NK-92 (cell line): ENCODE measurements around the gene PKP3.
"Not testable (repeated sequence)": the region's sequence is repeated elsewhere in the genome, so short reads cannot be mapped to it uniquely, and the experiment has no call there.

Experiments used
- DNase-seq: peaks from one replicate; lab custom pipeline; 2025; ENCODE audit not compliant: unreplicated experiment; lab: John Stamatoyannopoulos, UW

PKP3 gene

DNA sequence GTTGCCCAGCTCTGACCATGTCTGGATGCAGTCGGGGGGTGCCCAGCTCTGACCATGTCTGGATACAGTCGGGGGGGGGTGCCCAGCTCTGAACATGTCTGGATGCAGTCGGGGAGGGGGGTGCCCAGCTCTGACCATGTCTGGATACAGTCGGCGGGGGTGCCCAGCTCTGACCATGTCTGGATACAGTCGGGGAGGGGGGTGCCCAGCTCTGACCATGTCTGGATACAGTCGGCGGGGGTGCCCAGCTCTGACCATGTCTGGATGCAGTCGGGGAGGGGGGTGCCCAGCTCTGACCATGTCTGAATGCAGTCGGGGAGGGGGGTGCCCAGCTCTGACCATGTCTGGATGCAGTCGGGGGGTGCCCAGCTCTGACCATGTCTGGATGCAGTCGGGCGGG lies 16.7 kb downstream of the PKP3 start:
- not testable (repeated sequence) for DNase-seq

DNA sequence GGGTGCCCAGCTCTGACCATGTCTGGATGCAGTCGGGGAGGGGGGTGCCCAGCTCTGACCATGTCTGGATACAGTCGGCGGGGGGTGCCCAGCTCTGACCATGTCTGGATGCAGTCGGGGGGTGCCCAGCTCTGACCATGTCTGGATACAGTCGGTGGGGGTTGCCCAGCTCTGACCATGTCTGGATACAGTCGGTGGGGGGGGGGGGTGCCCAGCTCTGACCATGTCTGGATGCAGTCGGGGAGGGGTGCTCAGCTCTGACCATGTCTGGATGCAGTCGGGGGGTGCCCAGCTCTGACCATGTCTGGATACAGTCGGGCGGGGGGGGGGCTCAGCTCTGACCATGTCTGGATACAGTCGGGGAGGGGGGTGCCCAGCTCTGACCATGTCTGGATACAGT lies 17.5 kb downstream of the PKP3 start:
- DNase-seq = not testable (repeated sequence)

DNA sequence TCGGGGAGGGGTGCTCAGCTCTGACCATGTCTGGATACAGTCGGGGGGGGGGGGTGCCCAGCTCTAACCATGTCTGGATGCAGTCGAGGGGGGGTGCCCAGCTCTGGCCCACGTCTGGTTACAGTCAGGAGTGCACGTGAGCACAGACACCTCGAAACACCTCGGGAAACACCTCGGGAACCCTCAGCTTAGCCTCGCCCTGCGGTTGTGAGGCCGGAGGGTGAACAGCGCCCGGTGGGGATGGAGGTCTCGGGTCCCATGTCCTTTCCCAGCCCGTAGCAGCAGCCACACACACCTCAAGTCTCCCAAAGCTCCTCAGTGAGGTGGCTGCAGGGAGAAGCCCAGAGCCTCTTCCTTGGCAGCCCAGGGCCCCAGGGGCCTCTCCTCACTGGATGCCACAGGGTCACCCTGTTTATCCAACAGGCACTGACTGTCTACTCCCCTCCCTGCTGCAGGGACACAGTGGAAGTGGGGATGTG lies 18.7 kb downstream of the PKP3 start:
- DNase-seq = no peak

DNA sequence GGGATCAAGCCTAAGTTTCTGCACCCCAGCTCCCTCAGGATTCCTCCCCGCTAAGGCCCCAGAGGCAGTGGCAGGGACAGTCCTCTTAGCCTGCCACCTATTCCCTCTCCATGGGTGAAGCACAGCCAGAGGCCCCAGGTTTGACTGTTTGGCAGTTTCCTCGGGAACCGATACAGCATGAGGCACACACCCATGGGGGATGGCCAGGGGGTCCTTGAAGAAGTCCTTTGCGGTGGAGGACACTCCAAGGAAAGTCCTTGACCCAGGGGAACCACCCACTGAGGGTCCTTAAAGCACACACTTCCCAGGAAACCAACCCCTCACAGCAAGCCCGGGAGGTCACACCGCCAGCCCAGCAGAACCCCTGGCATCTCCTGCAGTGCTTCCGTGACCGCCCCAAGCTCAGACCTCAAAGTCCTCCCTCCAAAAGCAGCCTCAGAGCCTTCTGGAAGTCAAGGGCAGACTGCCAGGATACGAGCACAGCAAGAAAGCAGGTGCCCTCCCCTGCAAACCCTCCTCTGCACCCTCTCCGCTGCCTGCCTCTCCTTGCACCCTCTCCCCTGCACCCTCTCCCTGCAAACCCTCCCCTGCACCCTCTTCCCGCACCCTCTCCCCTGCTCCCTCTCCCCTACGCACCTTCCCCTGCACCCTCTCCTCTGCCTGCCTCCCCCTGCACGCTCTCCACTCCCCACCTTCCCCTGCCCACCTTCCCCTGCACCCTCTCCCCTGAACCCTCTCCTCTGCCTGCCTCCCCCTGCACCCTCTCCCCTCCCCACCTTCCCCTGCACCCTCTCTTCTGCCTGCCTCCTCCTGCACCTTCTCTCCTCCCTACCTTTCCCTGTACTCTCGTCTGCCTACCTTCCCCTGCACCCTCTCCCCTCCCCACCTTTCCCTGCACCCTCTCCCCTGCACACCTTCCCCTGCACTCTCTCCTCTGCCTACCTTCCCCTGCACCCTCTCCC lies 19.4 kb downstream of the PKP3 start:
- DNase-seq = no peak

DNA sequence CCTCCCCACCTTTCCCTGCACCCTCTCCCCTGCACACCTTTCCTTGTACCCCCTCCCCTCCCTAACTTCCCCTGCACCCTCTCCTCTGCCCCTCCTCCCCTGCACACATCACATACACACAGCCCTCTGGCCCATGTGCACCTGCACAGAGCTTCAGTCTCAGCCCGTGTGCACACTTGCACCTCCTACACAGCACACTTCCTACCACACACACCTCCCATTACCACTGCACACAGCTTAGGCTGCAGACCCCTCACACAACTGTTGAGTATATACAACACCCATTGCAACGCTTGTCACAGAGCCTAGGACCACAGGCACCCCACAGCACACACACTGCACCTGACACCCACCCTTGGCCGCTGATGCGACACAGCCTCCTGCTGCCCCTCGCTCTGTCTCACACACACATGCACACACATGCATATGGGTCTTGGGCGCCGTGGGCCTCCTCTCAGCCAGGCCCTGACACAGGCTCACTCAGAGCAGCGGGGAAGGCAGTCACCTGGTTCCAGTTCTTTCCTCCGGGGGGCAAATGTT lies 20.4 kb downstream of the PKP3 start:
- no peak for DNase-seq

DNA sequence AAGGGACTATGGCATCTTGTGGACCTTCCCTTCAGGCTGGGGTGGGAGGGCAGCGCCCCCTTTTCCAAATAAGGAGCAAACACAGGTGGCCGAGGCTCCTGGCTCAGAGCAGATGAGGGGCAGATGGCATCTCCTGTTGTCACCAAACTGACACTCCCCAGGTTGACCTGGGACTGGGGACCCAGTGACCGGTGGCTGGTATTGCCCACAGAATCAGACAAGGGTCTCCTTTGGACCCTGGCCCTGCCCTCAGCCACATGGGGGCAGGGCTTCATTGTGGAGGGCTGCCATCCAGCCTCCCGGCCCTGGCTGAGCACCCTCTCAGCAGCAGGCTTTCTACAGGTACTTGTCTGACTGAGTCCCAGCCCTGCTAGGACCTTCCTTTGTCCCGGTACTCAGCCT lies 21.6 kb downstream of the PKP3 start:
- no peak for DNase-seq

DNA sequence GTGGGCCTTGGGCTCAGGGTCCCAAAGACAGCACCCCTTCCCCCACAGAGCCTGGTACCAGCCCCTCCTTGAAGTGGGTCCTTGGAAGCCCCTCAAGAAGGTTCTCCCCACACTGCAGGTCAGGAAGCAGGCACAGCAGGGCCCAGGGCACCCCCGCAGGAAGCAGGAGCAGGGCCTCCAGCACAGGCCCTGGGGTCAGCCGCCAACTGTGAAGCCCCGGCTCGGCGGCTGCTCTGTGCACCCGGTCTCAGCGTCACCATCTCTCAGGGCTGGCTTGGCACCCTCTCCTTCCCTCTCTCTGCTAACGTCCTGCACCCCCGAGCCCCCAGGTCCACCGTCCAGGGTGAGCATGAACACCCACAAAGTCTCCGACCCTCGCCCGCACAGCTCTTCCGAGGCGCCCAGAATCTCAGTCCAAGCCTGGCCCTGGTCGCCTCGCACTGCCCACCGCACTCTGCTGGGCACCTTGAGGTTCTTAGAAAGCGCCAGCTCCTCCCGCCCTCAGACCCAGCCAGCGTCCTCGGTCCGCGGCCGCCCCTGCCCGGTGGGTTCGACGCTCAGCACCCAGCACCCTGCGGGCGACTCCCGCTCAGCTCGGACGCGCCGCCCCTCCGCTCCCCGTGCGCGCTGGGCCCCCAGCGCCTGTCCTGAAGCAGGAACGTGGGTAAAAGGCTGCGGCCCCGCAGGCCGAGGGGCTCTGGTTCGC lies 22.2 kb downstream of the PKP3 start:
- no peak for DNase-seq

DNA sequence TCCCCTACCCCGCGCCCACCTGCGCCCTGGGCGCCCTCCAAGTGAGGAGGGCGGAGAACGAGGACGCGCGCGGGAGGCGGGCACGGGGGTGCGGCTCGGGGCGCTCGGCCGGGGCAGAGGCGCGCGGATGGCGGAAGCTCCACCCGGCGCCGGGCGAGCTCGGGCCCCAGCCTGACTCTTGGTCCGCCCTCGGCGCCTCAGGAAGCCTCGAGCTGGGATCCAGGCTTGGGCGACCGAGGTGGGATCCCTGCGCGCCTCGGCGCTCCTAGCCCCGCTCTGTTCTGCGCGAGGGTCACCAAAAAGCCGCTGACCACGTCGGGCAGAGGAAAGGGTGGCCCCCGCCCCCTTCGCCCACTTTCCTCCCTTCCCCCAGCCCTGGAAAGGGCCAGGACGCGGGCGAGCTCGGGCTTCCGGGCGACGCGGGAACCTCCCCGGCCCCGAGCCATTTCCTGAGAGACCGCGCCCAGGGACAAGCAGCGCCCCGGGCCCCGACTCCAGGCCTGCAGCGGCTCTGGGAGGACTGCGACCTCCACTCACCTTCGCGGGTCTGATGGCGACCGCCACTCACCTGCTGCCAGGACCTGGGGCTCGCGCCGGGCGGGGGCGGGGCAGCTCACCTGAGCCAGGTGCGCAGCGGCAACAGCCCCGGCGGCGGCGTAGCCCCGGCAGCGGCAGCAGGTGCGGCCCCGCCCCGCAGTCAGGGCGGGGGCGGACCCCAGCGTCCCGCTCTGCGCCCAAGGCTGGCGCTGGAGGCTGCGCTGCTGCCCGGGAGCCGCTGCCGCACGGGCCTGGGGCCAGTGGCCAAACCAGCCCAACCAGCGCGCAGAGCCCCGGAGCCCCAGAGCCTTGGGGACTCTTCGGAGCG lies 23.0 kb downstream of the PKP3 start:
- DNase-seq = no peak

DNA sequence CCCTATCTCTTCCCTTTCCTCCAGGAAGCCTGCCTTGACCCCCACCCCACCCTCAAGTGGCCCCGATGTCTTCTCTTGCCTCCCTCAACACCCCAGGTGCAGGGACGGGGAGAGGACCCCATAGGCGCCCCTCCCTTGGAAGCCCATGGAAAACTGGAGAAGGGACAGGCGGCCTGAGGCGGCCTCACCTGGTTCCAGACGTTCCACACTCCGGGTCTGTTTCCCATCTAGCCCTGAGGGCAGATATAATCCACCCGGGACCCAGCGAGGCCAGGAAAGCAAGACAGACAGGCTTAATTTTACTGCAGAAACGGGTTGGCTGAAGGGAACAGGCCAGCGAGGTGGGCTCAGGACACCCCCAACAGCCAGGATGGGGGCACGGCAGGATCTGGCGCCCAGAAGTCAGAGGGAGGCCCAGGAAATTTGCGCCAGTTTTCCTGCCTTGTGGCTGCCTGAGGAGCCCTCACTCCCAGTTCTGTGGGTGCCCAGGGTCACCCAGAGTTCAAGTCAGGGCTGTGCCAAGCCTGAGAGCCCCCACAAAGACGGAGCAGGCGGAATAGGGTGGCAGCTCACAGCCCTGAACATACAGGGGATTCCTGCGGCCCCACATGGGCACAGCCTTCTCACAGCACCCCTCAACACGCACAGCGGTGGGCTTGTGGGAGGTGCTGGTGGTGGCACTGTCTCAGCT lies 23.8 kb downstream of the PKP3 start:
- no peak for DNase-seq

DNA sequence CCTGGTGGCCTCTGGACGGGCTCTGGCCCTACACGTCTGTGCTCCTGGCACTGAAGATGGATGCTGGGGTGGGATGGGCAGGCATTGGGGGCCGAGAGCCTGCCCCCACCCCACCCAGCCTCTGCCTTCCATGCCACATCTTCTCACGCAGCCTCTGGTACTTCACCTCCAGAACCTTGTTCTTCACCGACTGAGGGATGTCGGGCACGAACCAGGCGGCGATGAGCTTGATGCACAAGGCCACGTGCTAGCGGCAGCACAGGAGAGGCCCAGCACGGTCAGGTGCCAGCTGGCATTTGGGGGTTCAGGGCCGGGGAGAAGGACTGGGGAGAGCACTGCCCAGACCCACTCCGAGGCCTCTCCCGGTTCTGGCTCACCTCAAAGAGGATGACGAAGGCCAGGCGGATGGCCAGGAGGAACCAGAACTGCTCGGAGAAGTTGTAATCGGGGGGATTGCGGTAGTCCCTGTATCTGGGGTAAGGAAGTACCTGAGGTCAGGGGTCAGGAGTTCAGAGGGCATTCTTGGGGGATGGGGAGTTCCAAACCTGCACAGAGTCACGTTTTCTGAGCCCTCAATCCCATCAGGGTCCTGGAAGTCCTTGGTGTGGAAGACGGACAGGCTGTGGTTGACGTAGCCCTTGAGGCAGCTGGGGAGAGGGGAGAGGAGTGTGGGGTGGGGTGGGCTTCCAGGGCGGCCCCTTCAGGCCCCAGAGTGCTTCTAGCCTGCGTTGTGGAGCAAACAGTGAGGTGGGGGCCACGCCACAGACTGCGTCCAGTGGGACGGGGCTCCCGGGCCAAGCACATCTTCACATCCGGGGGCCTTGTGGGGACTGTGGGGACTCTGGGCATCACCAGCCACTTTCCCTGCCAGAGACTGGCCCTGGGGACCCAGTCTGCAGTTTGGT lies 24.6 kb downstream of the PKP3 start:
- no peak for DNase-seq

DNA sequence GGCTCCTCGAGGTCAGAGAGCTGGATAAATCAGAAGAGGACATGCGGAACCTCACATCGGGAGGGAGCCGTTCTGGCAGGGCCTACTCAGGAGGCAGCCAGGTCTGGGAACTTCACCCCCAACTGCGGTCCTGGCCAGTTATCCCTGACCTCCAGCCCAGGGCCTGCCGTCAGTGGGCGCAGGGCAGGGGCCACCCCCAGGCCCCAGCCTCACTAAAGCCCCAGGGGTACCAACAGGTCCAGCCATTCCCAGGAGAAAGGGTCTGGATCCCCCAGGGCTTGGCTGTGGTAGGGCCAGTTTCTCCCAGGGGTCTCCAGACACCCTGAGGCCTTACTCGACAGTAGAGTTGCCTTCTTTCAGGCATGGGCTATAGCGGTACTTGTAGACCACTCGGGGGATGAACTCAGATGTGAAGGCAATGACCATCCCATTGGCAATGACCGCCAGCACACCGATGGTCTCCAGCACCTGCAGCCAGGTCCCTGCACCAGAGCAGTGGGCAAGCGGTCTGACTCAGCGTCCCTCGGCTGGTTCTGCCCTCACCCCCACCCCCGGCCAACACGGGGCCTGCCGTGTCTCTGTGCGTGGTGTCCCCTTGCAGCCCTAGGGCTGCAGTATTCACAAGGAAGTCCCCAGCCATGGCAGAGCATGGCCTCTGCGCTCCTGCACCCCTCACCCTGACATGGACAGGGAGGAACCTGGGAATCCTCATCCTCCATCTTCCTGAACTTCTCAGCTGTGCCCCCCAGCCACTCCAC lies 25.4 kb downstream of the PKP3 start:
- DNase-seq = no peak

DNA sequence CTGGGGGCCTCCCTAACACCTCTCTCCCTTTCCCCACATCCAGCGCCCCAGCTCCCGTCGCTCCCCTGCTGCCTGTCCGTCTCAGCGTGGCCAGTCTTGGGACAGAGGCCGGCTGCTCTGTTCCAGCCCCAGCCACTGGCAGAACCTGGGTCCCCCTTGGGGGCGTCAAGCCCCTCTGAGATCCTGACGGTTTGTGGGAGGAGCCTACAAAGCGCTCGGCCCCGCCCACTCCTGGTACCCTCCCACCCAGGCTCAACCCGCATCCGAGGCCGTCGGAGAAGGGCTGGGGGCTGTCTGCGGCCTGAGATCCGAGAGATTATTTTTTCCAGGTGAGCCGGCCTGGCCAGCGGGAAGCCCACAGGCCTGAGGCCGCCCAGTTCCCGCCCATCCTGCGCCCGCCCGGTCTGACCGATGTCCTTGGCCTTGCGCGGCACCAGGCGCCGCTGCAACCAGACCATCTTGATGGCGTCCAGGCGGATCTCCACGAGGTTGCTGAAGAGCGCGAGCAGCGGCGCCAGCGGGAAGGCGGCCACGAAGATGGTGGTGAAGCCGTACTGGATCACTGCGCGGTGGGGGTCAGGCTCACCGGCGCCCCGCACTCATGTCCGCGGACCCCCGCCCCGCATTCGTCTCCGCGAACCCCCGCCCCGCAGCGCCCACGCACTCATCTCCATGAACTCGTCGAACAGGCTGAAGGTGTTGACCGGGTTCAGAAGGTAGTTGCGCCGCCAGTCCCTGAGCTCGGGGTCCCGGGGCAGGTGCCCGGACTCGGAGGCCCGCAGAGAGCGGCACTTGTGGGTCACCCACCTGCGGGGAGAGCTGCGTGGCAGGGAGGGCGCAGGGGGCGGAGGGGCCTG lies 26.3 kb downstream of the PKP3 start:
- no peak for DNase-seq

DNA sequence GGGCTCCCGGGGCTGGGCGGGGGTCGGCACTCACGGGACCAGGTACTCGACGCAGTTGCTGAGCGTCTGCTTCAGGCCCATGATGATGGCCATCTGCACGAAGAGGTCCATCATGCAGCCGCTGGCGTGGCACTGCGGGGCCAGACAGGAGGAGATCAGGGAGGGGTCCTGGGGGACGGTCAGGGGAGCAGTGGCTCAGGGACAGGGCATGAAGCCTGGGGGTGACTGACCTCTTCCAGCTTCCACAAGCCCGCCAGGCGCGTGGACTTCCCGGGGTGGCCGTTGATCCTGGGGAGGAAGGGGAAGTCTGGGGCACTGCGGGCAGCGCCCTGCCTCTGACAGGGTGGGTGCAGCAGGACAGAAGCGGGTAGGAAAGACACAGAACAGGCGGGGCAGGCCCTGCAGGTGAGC lies 26.9 kb downstream of the PKP3 start:
- DNase-seq = no peak

DNA sequence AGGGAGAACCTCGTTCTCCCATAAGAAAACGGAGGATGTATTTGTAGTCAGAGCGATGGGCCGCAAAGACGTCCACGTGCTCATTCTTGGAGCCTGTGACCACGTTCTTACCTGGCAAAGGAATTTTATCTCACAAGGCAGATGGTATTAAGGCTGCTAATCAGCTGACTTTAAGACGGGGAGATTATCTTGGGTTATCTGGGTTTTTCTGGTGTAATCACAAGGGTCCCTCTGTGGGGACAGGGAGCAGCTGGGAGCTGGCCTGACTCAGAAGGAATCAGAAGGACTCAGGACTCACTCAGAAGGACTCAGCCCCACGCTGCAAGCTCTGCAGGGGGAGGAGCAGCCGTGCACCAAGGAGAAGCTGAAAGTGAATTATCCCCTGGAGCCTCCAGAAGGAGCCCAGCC lies 28.2 kb downstream of the PKP3 start:
- no peak for DNase-seq

DNA sequence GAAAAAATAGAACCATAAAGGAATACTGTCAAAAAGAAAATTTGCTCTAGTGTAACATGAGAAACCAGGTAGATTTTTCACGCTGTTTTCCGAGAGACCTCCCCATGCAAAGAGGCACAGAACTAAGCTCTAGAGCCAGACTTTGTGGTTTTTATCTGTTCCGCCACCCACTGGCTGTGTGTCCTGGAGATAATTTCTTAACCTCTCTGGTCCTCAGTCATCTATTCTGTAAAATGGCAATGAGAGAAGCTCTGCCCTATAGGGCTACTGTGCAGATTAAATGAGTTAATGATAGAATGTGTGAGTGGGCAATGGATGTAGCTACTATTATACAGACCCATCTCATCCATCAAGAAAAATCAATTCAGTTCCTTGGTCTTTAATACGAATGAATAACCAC lies 30.2 kb downstream of the PKP3 start:
- DNase-seq = no peak

DNA sequence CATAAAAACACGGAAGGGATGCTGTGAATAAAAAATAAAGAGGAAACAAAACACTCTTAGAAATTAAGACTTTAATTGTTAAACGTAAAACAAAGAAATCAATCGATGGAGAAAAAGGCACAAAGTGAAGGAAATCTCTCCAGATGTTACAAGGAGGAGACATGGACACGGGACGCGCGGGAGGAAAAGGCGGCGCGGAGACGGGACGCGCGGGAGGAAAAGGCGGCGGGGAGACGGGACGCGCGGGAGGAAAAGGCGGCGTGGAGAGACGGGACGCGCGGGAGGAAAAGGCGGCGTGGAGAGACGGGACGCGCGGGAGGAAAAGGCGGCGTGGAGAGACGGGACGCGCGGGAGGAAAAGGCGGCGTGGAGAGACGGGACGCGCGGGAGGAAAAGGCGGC lies 30.8 kb downstream of the PKP3 start:
- DNase-seq = not testable (repeated sequence)

DNA sequence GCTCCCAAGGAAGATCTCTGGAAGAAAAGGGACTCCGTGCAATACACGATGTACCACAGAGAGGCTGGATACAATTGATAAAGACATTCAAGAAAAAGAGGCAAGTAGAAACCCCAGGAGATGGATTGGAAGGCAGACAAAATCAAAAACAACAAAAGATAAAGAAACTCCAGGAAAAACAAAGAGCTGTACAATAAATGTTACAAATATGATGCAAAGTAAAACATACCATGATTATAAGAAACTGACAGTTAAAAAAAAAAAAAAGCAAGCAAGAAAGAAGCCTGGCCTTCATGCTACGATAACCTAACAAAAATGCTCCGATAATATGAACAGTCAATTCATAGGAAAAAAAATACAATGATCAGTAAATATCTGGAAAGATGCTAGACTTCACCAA lies 31.3 kb downstream of the PKP3 start:
- no peak for DNase-seq

DNA sequence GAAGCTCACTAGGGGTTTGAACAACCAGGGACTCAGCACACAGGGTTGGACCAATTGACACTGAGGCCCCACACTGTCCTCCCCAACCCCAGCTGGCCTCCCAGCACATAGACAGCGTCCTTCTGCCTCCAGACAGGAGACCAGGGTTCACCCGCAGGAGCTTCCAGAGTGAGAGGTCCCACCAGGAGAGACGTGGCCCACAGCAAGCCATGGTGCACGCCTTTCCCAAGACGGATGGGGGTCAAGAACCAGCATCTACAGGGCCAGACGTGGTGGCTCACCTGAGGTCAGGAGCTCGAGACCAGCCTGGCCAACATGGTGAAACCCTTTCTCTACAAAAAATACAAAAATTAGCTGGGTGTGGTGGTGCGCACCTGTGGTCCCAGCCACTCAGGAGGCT lies 32.8 kb downstream of the PKP3 start:
- no peak for DNase-seq
